ENCODE measurements around the gene TRPM4. TPM values are rescaled to one million over a fixed set of nuclear protein-coding genes. Genes with fewer than 3 reads are reported as not detected.

Gene TRPM4
- total and polyA plus RNA-seq, 2 of the 8 experiments (the other 6 are each of a cell fraction or from before 2014, with no cell fraction given): 11.3 to 13.3 TPM

DNA sequence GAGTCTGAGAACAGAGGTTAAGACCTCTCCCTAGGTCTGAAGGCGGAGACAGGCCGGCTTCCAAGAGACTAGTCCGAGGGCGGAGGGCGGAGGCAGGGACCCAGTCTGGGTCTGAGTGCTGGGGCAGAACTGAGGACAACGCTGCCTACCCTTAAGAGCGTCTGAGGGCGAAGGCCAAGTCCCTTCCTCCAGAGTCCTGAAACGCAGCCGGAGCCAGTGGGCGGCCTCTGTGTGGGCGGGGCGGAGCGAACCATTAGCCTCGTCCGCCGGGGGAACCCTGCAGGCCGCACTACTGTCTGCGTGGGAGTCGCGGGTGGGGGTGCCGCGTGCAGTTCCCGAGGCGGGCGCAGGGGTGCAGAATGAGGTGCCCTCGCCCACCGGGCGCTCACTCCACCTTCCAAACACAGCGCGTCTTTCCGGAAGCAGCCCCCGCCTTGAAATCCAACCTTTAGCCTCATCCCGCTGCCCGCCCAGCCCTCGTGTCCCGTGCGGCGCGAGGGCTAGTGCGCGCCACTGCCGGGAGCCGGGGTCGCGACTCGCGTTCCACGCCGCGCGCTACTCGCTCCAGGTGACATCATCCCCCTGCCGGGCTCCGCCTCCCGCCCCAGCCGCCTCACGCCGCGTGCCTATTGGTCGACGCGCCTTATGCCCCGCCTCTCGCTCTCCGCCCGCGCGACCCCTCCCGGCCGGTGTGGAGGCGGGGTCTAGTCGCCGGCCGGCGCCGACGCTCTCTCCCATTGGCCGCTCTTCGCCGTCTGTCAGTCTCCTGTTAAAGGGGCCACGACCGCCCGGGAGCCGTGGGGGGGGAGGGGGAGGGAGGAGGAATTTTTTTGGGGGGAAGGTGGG, 38.8 kb upstream of the TRPM4 start, which contains the start of gene C19orf73 (continued):
- TF ChIP-seq, protein P1, sequence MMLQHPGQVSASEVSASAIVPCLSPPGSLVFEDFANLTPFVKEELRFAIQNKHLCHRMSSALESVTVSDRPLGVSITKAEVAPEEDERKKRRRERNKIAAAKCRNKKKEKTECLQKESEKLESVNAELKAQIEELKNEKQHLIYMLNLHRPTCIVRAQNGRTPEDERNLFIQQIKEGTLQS (IDR thresholded peaks at IDR 0.05; ENCODE audit: insufficient read depth, low read depth, low read length): no peak
- TF ChIP-seq GTF2F1 (IDR thresholded peaks at IDR 0.05; ENCODE audit: borderline replicate concordance, low read depth, low read length) (no peak), CBX8 (IDR thresholded peaks at IDR 0.05; ENCODE audit: borderline replicate concordance, low read depth, low read length) (no peak), HDAC6 (IDR thresholded peaks at IDR 0.05; ENCODE audit: low read depth, low read length) (no peak), TAF7 (optimal IDR thresholded peaks at IDR 0.05; ENCODE audit: borderline replicate concordance, low read depth, low read length) (no peak), MAFK (IDR thresholded peaks at IDR 0.05; ENCODE audit: low read depth, low read length) (no peak)
- TF ChIP-seq, protein P2, sequence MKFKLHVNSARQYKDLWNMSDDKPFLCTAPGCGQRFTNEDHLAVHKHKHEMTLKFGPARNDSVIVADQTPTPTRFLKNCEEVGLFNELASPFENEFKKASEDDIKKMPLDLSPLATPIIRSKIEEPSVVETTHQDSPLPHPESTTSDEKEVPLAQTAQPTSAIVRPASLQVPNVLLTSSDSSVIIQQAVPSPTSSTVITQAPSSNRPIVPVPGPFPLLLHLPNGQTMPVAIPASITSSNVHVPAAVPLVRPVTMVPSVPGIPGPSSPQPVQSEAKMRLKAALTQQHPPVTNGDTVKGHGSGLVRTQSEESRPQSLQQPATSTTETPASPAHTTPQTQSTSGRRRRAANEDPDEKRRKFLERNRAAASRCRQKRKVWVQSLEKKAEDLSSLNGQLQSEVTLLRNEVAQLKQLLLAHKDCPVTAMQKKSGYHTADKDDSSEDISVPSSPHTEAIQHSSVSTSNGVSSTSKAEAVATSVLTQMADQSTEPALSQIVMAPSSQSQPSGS (IDR thresholded peaks at IDR 0.05; ENCODE audit: low read length): peak; percentile 90; the same call in 1 of the 2 replicates
